NB4 (cell line): Measurements from ENCODE around the gene CABP7.

Experiments
- DNase-seq: peaks from one replicate; pipeline ENCODE4 v3.0.0; 2010; ENCODE audit warnings: low read depth
- H3K4me3 ChIP-seq: one replicate; pipeline ENCODE4 v1.5.1; 2011; ENCODE audit warnings: mild to moderate bottlenecking, low read depth, low read length, moderate library complexity
- MYC ChIP-seq: IDR thresholded peaks from 2 replicates; pipeline ENCODE4 v1.6.1; 2011; ENCODE audit warnings: low read depth, low read length
- POLR2A ChIP-seq: IDR thresholded peaks from 2 replicates; pipeline ENCODE4 v1.6.1; 2011; ENCODE audit warnings: mild to moderate bottlenecking; ENCODE audit not compliant: insufficient read length; ENCODE audit errors: extremely low read depth
- TF ChIP-seq, protein P1 (sequence below): IDR thresholded peaks from 2 replicates; pipeline ENCODE4 v1.6.1; 2011; ENCODE audit warnings: low read depth, low read length
- TF ChIP-seq, protein P2 (sequence below): IDR thresholded peaks from one replicate; pipeline ENCODE4 v1.5.1; 2012; ENCODE audit warnings: low read depth, low read length

CABP7 gene

DNA sequence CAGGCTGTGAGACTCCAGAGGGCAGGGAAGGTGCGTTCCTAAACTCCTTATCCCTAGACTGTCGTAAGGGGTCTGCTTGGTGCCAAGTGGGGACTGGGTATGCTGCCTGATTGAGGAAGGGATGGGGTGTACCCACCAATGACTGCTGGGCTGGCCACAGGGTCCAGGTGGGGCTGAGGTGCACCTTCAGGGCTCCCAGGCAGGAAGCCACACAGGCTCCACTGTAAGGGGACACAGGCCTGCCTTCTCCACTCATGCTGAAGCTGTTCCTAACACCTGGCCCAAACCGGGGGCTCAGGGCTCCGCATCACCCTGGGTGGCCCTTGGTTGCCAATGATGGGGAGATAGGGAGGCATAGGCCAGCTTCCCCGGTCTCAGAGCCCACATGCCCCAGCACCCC lies 20.4 kb downstream of the CABP7 start:
- DNase-seq = no peak
- H3K4me3 ChIP-seq = no peak overlapping the region
- TF ChIP-seq, protein P1, sequence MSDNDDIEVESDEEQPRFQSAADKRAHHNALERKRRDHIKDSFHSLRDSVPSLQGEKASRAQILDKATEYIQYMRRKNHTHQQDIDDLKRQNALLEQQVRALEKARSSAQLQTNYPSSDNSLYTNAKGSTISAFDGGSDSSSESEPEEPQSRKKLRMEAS = no peak
- TF ChIP-seq POLR2A (no peak), MYC (no peak)

DNA sequence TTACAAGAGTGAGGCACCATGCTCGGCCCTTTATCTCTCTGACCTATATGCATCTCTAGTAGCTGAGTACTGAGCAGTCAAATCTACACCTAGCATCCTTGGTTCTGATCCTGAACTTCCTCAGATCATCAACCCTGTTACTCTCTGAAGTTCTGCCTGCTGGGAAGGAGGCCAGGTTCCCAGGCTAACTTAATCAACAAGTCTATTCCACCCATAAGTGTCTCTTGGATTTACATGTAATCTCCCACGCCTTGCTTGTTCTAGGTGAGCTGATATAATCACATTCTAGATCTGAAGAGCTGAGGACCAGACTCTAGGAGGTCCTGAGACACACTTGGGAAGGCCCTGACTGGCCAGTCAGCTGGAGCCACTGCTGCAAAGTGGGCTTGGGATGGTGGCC lies 22.1 kb downstream of the CABP7 start:
- TF ChIP-seq POLR2A = no peak
- TF ChIP-seq, protein P1 = no peak
- TF ChIP-seq, protein P2, sequence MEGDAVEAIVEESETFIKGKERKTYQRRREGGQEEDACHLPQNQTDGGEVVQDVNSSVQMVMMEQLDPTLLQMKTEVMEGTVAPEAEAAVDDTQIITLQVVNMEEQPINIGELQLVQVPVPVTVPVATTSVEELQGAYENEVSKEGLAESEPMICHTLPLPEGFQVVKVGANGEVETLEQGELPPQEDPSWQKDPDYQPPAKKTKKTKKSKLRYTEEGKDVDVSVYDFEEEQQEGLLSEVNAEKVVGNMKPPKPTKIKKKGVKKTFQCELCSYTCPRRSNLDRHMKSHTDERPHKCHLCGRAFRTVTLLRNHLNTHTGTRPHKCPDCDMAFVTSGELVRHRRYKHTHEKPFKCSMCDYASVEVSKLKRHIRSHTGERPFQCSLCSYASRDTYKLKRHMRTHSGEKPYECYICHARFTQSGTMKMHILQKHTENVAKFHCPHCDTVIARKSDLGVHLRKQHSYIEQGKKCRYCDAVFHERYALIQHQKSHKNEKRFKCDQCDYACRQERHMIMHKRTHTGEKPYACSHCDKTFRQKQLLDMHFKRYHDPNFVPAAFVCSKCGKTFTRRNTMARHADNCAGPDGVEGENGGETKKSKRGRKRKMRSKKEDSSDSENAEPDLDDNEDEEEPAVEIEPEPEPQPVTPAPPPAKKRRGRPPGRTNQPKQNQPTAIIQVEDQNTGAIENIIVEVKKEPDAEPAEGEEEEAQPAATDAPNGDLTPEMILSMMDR = no peak
- TF ChIP-seq MYC = no peak
- no peak overlapping the region for H3K4me3 ChIP-seq
- DNase-seq = no peak

DNA sequence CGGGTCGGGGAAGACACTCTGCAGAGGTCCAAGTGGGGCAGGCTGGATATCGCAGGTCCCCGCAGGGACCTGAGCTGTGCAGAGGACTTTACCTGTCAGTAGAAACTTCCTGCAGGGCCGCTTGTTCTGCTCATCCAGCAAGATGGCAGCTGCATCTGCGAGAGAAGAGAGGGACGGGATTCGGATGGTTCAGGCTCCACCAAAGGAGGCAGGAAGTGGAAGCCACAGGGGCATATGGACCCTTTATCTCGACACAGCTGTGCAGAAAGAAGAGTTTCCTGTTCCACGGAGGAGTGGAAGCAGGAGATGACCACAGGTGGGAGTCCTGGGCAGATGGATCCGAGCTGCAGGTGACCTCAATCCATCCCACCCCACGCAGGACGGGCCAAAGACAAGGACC lies 22.5 kb downstream of the CABP7 start:
- TF ChIP-seq, protein P2 = no peak
- TF ChIP-seq, protein P1 = no peak
- no peak for TF ChIP-seq POLR2A
- TF ChIP-seq MYC = no peak
- no peak for DNase-seq
- no peak overlapping the region for H3K4me3 ChIP-seq

DNA sequence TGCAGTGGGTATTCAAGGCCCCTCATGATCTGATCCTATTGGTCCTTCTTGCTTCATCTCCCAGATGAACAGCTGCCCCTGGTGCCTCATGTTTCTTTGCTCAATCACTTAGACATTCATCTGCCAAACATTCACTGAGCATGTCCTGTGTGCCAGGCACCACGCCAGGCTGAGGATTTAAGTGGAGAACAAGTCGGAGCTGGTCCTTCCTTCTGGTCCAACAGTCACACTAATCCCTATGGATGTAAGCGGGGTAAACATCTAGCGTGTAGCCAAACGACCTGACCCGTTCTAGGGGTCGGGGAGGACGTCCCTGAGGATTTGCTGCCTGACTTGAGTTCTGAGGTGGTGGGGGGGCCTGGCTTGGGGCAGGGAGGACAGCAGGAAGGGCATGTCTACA lies 25.1 kb downstream of the CABP7 start:
- no peak overlapping the region for H3K4me3 ChIP-seq
- TF ChIP-seq POLR2A = no peak
- TF ChIP-seq, protein P2 = no peak
- no peak for DNase-seq

DNA sequence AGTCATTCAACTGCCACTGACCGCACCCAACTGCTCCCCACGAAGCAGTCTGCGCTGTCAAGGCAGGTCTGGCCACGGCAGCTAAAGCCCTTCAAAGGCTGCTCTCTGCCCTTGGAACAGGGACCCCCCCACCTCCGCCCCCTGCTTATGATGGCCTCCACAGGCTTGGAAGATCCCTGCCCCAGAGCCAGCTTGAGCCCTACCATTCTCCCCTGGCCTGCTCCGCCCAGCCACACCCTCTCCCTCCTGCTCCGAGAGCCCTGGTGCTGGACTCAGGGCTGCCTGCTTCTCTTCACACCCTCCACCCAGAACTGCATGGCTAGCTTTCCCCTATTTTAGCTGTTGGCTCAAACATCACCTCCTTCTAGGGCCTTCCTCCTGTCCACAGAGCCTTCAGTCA lies 28.0 kb downstream of the CABP7 start:
- DNase-seq = no peak
- no peak overlapping the region for H3K4me3 ChIP-seq
- TF ChIP-seq, protein P2 = no peak
- TF ChIP-seq POLR2A (no peak), MYC (no peak)
- TF ChIP-seq, protein P1 = no peak

DNA sequence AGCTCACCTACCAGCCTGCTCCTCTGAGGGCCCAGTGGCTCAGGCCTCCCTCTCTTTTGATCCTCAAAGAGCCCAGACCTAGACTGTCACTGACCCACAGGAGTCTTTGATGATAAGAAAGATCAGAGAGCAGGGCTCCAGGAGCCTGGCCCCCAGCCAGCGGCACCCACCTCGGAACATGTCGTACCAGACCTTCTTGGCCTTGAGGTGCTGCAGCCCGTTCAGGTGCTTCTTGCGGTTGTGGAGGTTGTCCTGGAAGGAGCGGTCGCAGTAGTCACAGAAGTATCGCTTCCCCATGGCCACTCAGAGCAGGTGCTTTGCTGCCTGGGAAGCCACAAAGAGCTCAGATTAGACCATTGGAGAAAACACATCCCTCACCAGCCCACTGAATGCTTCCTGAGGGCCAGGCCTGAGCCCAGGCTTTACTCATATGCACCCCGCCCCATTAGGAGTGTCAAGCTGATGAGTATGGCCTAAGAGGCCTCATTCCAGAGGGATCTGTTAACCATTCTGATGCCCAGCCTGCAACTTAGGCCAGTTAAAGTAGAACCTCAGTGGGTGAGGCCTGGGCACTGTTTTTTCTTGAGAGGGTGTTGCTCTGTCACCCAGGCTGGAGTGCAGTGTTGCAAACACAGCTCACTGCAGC lies 28.6 kb downstream of the CABP7 start:
- DNase-seq = no peak
- no peak overlapping the region for H3K4me3 ChIP-seq
- TF ChIP-seq POLR2A (no peak), MYC (no peak)
- TF ChIP-seq, protein P2 = no peak
- TF ChIP-seq, protein P1 = no peak
